Lower leg skin (tissue), 3 donors: ENCODE data around the gene TBC1D10A.

Source experiments
- CTCF ChIP-seq, 3 donors: fragments of 450-650 bp; IDR thresholded peaks; one replicate each; pipeline ENCODE4 v1.5.1; 2016; ENCODE audit warnings: antibody characterized with exemption in 3 of 3, mild to moderate bottlenecking in 3 of 3, moderate library complexity in 2 of 3
- POLR2A ChIP-seq, 2 donors: fragments of 450-650 bp; IDR thresholded peaks; one replicate each; pipeline ENCODE4 v1.6.1; 2016 to 2017; ENCODE audit warnings: antibody characterized with exemption in 2 of 2, mild to moderate bottlenecking in 1 of 2, moderate library complexity in 1 of 2

GRCh38 chr22:30251711-30252110 is 75.0 kb downstream of the TBC1D10A start:
- TF ChIP-seq CTCF (IDR thresholded peaks at IDR 0.05), result no peak
- no peak for TF ChIP-seq POLR2A (IDR thresholded peaks at IDR 0.05)
